MCF 10A (cell line): ENCODE data around the gene LIME1. TPM values are rescaled to one million over a fixed set of nuclear protein-coding genes. Genes with fewer than 3 reads are reported as not detected.
A peak's percentile ranks its signal among the peaks of the same experiment; 100 is the strongest.

Experiments used
- BruUV-seq: library from RNA; stranded (reverse); fragments of 400-500 nt; replicated peaks from 2 replicates; lab custom pipeline; 2021; lab: Mats Ljungman, UMichigan
- CTCF ChIA-PET: fragments of 300-600 bp; sonication (Branson Sonifier 250); formaldehyde crosslinking; extraction: SDS; loops from one replicate; lab custom pipeline; 2021; ENCODE audit warnings: antibody characterized with exemption, inconsistent platforms; lab: Yijun Ruan, JAX
- POLR2A ChIA-PET: fragments of 300-600, 350-650 bp; sonication (Branson Sonifier 250); formaldehyde crosslinking; extraction: SDS; loops from one replicate; lab custom pipeline; 2020; ENCODE audit warnings: antibody characterized with exemption, inconsistent platforms; lab: Yijun Ruan, JAX
- DNase-seq: peaks from one replicate; pipeline ENCODE4 v3.0.0-alpha.2; 2018; ENCODE audit not compliant: unreplicated experiment
- H3K27ac Mint-ChIP-seq: one replicate; pipeline ENCODE4 v1.8.0; 2022; ENCODE audit warnings: mild to moderate bottlenecking, low read depth, mixed read lengths; ENCODE audit not compliant: unreplicated experiment
- H3K27me3 Mint-ChIP-seq: one replicate; pipeline ENCODE4 v1.8.0; 2022; ENCODE audit warnings: mixed read lengths; ENCODE audit not compliant: insufficient read depth, unreplicated experiment
- H3K36me3 Mint-ChIP-seq: one replicate; pipeline ENCODE4 v1.8.0; 2022; ENCODE audit warnings: mild to moderate bottlenecking, moderate library complexity, mixed read lengths; ENCODE audit not compliant: insufficient read depth, unreplicated experiment
- H3K4me1 Mint-ChIP-seq: one replicate; pipeline ENCODE4 v1.8.0; 2022; ENCODE audit warnings: mixed read lengths; ENCODE audit not compliant: insufficient read depth, unreplicated experiment
- H3K4me3 Mint-ChIP-seq: one replicate; pipeline ENCODE4 v1.8.0; 2022; ENCODE audit warnings: mild to moderate bottlenecking, moderate library complexity, mixed read lengths; ENCODE audit not compliant: unreplicated experiment
- H3K9me3 Mint-ChIP-seq: one replicate; pipeline ENCODE4 v1.8.0; 2022; ENCODE audit warnings: mixed read lengths; ENCODE audit not compliant: unreplicated experiment
- intact Hi-C: fragments of 100-400 bp; cut with micrococcal nuclease; formaldehyde crosslinking; loops from 2 replicates; pipeline ENCODE4 v1.14.1; 2022
- total RNA-seq: library from RNA; stranded (reverse); gene quantifications from 2 replicates; pipeline ENCODE4 v1.2.3, GENCODE V29; 2022
- TF ChIP-seq, protein P1 (sequence below): fragments of 200-600 bp; IDR thresholded peaks from one replicate; pipeline ENCODE4 v1.8.0; 2022; ENCODE audit warnings: antibody characterized with exemption, mild to moderate bottlenecking; ENCODE audit not compliant: unreplicated experiment

LIME1 gene
- total RNA-seq, 1 experiment from 2014 or later, result 10.1 TPM

DNA sequence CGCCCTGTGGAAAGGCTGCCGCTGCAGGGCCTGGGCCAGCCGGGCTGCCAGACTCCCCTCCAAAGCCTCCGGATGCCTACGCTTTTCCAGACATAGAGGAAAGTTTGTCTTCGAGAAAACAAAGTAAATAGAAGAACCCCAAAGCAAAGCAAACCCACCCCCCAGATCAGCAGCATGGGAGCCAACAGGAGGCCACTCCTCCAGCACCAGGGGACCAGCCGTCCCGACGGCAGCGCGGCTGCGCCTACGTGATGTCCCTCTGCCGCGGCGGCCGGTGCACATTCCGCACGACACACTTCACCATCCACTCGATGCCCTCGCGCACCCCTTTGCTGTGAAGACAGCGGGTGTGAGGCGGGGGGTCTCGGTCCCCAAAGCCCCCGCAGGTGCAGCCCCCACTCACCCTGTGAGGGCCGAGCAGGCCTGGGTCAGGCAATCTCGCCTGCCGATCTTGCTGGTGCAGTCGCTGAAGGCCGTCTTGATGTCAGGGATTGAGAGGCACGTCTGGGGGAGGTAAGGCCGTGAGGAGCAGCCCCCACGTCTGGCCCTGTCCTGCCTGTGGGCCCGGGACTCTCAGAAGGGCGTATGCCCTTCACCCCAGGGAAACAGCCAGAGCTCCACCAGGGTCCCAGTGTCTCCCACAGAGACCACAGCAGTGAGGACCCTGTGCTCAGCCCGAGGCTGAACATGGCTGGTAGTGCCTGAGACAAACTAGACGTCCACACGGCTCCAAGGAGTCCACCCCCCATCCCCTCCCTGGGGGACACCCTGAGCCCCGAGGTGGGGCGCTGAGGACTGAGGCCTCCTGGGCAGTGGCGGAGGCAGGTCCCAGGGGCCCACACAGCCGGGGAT, 36.0 kb upstream of the LIME1 start:
- H3K27ac Mint-ChIP-seq, result peak overlapping the region; percentile 75
- TF ChIP-seq, protein P1, sequence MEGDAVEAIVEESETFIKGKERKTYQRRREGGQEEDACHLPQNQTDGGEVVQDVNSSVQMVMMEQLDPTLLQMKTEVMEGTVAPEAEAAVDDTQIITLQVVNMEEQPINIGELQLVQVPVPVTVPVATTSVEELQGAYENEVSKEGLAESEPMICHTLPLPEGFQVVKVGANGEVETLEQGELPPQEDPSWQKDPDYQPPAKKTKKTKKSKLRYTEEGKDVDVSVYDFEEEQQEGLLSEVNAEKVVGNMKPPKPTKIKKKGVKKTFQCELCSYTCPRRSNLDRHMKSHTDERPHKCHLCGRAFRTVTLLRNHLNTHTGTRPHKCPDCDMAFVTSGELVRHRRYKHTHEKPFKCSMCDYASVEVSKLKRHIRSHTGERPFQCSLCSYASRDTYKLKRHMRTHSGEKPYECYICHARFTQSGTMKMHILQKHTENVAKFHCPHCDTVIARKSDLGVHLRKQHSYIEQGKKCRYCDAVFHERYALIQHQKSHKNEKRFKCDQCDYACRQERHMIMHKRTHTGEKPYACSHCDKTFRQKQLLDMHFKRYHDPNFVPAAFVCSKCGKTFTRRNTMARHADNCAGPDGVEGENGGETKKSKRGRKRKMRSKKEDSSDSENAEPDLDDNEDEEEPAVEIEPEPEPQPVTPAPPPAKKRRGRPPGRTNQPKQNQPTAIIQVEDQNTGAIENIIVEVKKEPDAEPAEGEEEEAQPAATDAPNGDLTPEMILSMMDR, result no peak
- H3K27me3 Mint-ChIP-seq, result no peaks in the 10 kb centered on the region
- no peak overlapping the region for H3K4me3 Mint-ChIP-seq
- H3K36me3 Mint-ChIP-seq, result peaks cover 53% of the 10 kb centered on the region
- H3K9me3 Mint-ChIP-seq, result no peaks in the 10 kb centered on the region
- ChIA-PET POLR2A (interaction anchor here (1.0 to 5.4 kb wide), 6 partner anchors 7 to 280 kb away, joined by 3 to 79 read pairs (median 9); partner anchors contain the start of genes ARFRP1, PRPF6 and ZGPAT), CTCF (no interaction called here)
- DNase-seq, result no peak
- intact Hi-C loops, result no loop called here
- no TSS peak for BruUV-seq
- peaks cover 17% of the 10 kb centered on the region for H3K4me1 Mint-ChIP-seq

DNA sequence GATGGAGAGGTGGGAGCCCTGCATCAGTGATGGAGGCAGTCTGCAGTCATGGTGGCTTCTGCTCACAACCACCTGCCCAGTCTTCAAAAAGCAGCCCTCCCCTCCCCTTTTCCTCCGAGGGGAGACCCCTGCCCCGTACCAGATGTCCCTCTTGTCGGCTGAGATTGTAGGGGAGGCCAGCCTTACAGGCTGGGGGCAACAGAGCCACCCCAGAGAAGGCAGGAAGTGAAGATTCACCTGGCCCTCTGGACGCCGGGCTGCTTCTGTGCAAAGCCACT, 35.5 kb upstream of the LIME1 start:
- no peak overlapping the region for H3K27ac Mint-ChIP-seq
- CTCF ChIA-PET, result no interaction called here
- intact Hi-C loops, result no loop called here

DNA sequence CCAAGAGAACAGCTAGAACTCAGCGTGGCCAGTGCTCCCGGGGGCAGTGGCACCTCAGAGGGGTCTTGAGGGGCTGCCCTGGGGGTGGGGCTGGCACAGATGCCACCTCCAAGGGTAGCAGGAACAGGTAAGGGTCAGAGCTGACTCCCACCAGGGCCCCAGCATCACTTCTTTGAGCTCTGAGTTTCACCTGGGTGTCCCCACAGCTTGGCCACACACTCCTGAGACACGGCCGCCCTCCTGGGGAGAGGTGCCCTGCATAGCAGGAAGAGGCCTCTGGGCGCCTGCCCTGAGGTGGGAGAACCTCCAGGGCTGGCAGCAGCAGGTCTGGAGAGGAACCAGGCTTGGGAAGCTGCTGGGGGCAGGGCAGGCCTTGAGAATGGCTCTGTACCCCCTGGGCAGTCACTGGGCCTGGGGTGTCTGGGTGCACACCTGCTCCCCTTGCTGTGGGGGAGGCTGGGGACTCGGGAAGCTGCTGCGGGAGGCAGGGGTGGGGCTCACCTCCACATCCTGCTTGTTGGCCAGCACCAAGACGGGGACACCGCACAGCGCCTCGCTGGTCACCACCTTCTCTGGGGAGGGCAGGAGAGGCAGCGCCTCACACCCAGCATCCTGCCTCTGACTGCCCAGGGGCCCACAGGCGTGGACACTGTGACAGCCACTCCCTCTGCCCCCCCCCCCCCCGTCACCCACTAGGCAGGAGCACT, 35.0 kb upstream of the LIME1 start:
- H3K9me3 Mint-ChIP-seq, result no peaks in the 10 kb centered on the region
- peaks cover 12% of the 10 kb centered on the region for H3K4me1 Mint-ChIP-seq
- H3K4me3 Mint-ChIP-seq, result no peak overlapping the region
- TF ChIP-seq, protein P1, result no peak
- POLR2A ChIA-PET, result interaction anchor here (0.6 to 2.0 kb wide), 3 partner anchors 17 to 279 kb away, joined by 3 to 13 read pairs (median 5); partner anchors contain the start of gene PRPF6
- BruUV-seq, result no TSS peak
- DNase-seq, result no peak
- H3K27ac Mint-ChIP-seq, result no peak overlapping the region
- CTCF ChIA-PET, result no interaction called here
- peaks cover 50% of the 10 kb centered on the region for H3K36me3 Mint-ChIP-seq
- intact Hi-C loops, result no loop called here
- no peaks in the 10 kb centered on the region for H3K27me3 Mint-ChIP-seq

More for the DNA sequence above, 35.5 kb upstream of the LIME1 start:
- H3K27me3 Mint-ChIP-seq, result no peaks in the 10 kb centered on the region
- no TSS peak for BruUV-seq
- TF ChIP-seq, protein P1, result no peak
- H3K36me3 Mint-ChIP-seq, result peaks cover 52% of the 10 kb centered on the region
- POLR2A ChIA-PET, result interaction anchor here (1.0 to 2.0 kb wide), 2 partner anchors 40 to 280 kb away, joined by 5 to 13 read pairs; partner anchors contain the start of gene PRPF6
- H3K9me3 Mint-ChIP-seq, result no peaks in the 10 kb centered on the region
- peaks cover 16% of the 10 kb centered on the region for H3K4me1 Mint-ChIP-seq
- DNase-seq, result no peak
- no peak overlapping the region for H3K4me3 Mint-ChIP-seq
